Smooth muscle cell (in vitro differentiated cells): ENCODE measurements around the gene NETO2. TPM values are rescaled to one million over a fixed set of nuclear protein-coding genes. Genes with fewer than 3 reads are reported as not detected.
"Not testable (repeated sequence)": the region's sequence is repeated elsewhere in the genome, so short reads cannot be mapped to it uniquely, and the experiment has no call there.

ENCODE experiments used
- DNase-seq: peaks from one replicate; lab custom pipeline; 2025; ENCODE audit not compliant: unreplicated experiment; lab: John Stamatoyannopoulos, UW
- H2AFZ ChIP-seq: fragments of 200-600 bp; sonication (generic); 2 replicates; pipeline ENCODE4 v1.6.0; 2016; ENCODE audit warnings: antibody characterized with exemption, low read depth, mild to moderate bottlenecking
- H3F3A ChIP-seq: fragments of 200-600 bp; sonication (generic); 2 replicates; pipeline ENCODE4 v1.6.0; 2017; ENCODE audit warnings: antibody characterized with exemption, low read depth
- H3K27ac ChIP-seq: fragments of 200-600 bp; sonication (generic); 2 replicates; pipeline ENCODE4 v1.5.1; 2016; ENCODE audit warnings: low read depth, mild to moderate bottlenecking
- H3K27me3 ChIP-seq: fragments of 200-600 bp; sonication (generic); 2 replicates; pipeline ENCODE4 v1.6.1; 2016; ENCODE audit warnings: low read depth, mild to moderate bottlenecking
- H3K36me3 ChIP-seq: fragments of 200-600 bp; sonication (generic); 2 replicates; pipeline ENCODE4 v1.5.1; 2016; ENCODE audit warnings: low read depth
- H3K4me1 ChIP-seq: fragments of 200-600 bp; sonication (generic); 2 replicates; pipeline ENCODE4 v1.5.1; 2016; ENCODE audit warnings: low read depth
- H3K4me2 ChIP-seq: fragments of 200-600 bp; sonication (generic); 2 replicates; pipeline ENCODE4 v1.6.0; 2016; ENCODE audit warnings: mild to moderate bottlenecking
- H3K4me3 ChIP-seq: fragments of 200-600 bp; sonication (generic); 2 replicates; pipeline ENCODE4 v1.5.1; 2016; ENCODE audit warnings: mild to moderate bottlenecking
- H3K79me2 ChIP-seq: fragments of 200-600 bp; sonication (generic); 2 replicates; pipeline ENCODE4 v1.6.0; 2016; ENCODE audit warnings: low read depth, mild to moderate bottlenecking
- H3K9ac ChIP-seq: fragments of 200-600 bp; sonication (generic); 2 replicates; pipeline ENCODE4 v1.6.0; 2016; ENCODE audit warnings: low read depth
- H3K9me3 ChIP-seq: fragments of 200-600 bp; sonication (generic); replicated peaks from 2 replicates; pipeline ENCODE4 v1.5.1; 2016; ENCODE audit warnings: low read depth
- H4K20me1 ChIP-seq: fragments of 200-600 bp; sonication (generic); 2 replicates; pipeline ENCODE4 v1.6.0; 2016; ENCODE audit warnings: low read depth
- WGBS: methylation state at CpG from one replicate; pipeline ENCODE4 v1.1.7; 2016; ENCODE audit warnings: low lambda C conversion rate; 5-methylcytosine and 5-hydroxymethylcytosine counted together
- polyA plus RNA-seq: library from polyadenylated mRNA; unstranded; fragments of >200 nt; fragmentation: Nextera tagmentation; extraction: Ambion mirVana; gene quantifications from 2 replicates; pipeline ENCODE4 v1.2.1, GENCODE V29; 2016
- total RNA-seq: library from RNA; depleted of rRNA; stranded (reverse); fragments of >200 nt; gene quantifications from 2 replicates; pipeline ENCODE4 v1.2.3, GENCODE V29; 2014
- TF ChIP-seq, protein P1 (sequence below): fragments of 200-600 bp; sonication (generic); IDR thresholded peaks from 2 replicates; pipeline ENCODE4 v1.5.1; 2017; ENCODE audit warnings: borderline replicate concordance, mild to moderate bottlenecking, antibody characterized with exemption; ENCODE audit not compliant: insufficient read depth, poor library complexity, severe bottlenecking

NETO2 gene, protein sequence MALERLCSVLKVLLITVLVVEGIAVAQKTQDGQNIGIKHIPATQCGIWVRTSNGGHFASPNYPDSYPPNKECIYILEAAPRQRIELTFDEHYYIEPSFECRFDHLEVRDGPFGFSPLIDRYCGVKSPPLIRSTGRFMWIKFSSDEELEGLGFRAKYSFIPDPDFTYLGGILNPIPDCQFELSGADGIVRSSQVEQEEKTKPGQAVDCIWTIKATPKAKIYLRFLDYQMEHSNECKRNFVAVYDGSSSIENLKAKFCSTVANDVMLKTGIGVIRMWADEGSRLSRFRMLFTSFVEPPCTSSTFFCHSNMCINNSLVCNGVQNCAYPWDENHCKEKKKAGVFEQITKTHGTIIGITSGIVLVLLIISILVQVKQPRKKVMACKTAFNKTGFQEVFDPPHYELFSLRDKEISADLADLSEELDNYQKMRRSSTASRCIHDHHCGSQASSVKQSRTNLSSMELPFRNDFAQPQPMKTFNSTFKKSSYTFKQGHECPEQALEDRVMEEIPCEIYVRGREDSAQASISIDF
- 20.4 and 23.5 TPM in 2 replicates for total RNA-seq
- 8.1 and 12.7 TPM in 2 replicates for polyA plus RNA-seq

DNA sequence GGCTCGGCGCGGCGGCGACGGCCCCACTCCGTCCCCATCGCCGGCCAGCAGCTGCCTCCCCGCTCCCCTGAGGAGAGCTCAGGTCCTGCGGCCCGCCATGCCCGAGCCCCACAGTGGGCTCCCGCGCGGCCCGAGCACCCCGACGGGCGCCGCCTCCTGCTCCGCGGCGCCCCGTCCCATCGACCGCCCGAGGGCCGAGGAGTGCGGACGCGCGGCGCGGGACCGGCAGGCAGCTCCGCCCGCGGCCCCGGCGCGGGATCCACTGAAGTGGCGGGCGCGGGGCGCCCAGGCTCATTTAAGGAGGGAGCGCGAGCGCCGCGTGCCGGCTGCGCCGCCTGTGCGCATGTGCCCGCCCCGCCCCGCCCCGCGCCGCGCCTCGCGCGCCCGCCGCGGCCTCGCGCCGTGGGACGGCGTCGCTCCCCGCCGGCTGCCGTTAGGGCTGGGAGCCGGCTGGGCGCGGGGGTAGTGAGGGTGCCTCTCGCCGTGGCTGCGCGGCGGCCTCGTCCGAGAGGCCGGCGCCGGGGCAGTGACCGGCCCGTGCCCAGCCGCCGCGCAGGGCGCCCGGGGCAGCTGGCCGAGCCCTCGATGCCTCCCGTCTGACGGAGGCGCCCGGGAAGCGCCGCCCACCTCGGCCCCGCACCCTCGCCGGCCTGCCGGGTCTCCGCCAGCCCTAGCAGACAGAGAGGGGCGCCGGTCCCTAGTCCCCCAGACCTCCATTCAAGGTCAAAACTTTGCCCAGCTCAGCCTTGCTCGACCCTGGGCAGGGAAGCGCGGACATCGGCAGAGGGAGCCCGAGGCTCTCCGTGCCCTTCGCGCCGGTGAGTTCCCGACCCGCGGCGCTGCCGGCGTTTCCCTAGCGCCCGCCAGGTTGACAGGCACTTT is at the start of gene NETO2:
Gene NETO2, minus strand, starts transcription at position 269 of the 882 bp plus-strand sequence. CDS start 333 bp downstream, outside the sequence.
- no peaks in the 10 kb centered on the region for H3F3A ChIP-seq
- H3K4me2 ChIP-seq = peak within 1 kb of the TSS; percentile 90
- H3K4me1 ChIP-seq = peaks cover 13% of the 10 kb centered on the region
- H2AFZ ChIP-seq = peak within 1 kb of the TSS; percentile 85
- H3K27me3 ChIP-seq = no peaks in the 10 kb centered on the region
- no peaks in the 10 kb centered on the region for H3K36me3 ChIP-seq
- H4K20me1 ChIP-seq = no peaks in the 10 kb centered on the region
- H3K9me3 ChIP-seq = no peaks in the 10 kb centered on the region
- TF ChIP-seq, protein P1, sequence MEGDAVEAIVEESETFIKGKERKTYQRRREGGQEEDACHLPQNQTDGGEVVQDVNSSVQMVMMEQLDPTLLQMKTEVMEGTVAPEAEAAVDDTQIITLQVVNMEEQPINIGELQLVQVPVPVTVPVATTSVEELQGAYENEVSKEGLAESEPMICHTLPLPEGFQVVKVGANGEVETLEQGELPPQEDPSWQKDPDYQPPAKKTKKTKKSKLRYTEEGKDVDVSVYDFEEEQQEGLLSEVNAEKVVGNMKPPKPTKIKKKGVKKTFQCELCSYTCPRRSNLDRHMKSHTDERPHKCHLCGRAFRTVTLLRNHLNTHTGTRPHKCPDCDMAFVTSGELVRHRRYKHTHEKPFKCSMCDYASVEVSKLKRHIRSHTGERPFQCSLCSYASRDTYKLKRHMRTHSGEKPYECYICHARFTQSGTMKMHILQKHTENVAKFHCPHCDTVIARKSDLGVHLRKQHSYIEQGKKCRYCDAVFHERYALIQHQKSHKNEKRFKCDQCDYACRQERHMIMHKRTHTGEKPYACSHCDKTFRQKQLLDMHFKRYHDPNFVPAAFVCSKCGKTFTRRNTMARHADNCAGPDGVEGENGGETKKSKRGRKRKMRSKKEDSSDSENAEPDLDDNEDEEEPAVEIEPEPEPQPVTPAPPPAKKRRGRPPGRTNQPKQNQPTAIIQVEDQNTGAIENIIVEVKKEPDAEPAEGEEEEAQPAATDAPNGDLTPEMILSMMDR = peak; percentile 38
- peak within 1 kb of the TSS; percentile 60 for H3K4me3 ChIP-seq
- H3K79me2 ChIP-seq = no peaks in the 10 kb centered on the region
- no peak within 1 kb of the TSS for H3K27ac ChIP-seq
- under 1% methylated on average over 70 of the region's 130 CpGs for WGBS
- no peak for DNase-seq
- peak within 1 kb of the TSS; percentile 29 for H3K9ac ChIP-seq

DNA sequence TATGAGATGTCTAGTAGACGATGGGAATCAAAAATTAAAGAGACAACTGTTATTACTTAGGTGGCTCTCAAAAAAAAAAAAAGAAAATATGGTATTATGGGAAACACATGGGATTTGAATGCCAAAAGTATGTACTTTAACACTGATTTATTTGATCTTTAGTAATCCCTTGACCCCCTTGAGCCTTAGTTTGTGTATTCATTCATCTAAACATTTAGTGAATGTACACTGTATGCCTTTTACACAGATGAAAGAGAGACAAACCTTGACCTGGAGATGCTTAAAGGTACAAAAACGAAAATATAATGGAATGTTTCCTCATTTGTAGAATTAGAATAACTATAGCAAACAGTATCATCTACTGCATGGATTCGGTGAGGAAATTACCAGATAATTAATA is 38.6 kb upstream of the NETO2 start:
- Histone ChIP-seq H3K9me3 (no peaks in the 10 kb centered on the region), H3K4me2 (no peak overlapping the region), H3K79me2 (no peaks in the 10 kb centered on the region), H3K36me3 (no peaks in the 10 kb centered on the region), H3F3A (no peaks in the 10 kb centered on the region), H3K9ac (no peak overlapping the region), H3K4me1 (no peaks in the 10 kb centered on the region), H3K4me3 (no peak overlapping the region), H2AFZ (no peak overlapping the region), H4K20me1 (no peaks in the 10 kb centered on the region), H3K27ac (no peak overlapping the region), H3K27me3 (no peaks in the 10 kb centered on the region)
- TF ChIP-seq, protein P1 = no peak
- 99% methylated on average over 3 of the region's 3 CpGs for WGBS
- DNase-seq = no peak

DNA sequence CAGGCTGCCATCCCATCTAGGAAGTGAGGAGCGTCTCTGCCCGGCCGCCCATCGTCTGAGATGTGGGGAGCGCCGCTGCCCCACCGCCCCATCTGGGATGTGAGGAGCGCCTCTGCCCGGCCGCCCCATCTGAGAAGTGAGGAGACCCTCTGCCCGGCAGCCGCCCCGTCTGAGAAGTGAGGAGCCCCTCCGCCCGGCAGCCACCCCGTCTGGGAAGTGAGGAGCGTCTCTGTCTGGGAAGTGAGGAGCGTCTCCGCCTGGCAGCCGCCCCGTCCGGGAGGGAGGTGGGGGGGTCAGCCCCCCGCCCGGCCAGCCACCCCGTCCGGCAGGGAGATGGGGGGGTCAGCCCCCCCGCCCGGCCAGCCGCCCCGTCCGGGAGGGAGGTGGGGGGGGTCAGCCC is 37.3 kb upstream of the NETO2 start:
- H3K9me3 ChIP-seq, H3K27ac ChIP-seq, H3F3A ChIP-seq, H2AFZ ChIP-seq, H3K4me2 ChIP-seq, H3K4me3 ChIP-seq, H3K79me2 ChIP-seq, H3K9ac ChIP-seq, DNase-seq, H3K36me3 ChIP-seq, H4K20me1 ChIP-seq, H3K27me3 ChIP-seq, H3K4me1 ChIP-seq: not testable (repeated sequence)
- WGBS = 100% methylated on average over 13 of the region's 31 CpGs

DNA sequence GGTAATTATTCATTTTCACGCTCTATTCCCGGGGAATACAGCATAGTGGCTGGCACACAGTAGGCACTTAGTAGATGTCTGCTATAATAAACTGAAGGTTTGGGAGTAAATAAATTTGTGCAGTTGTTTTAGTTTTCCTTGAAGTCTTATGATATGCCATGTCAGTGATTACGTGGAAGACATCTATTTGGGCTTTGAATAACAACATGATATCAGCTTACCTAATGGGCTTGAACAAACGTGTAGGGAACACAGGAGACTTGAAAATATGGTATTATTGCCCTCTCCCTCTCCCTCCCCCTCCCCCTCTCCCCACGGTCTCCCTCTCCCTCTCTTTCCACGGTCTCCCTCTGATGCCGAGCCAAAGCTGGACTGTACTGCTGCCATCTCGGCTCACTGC is 36.3 kb upstream of the NETO2 start:
- Histone ChIP-seq H2AFZ (no peak overlapping the region), H3K27me3 (no peaks in the 10 kb centered on the region), H3K4me1 (no peaks in the 10 kb centered on the region), H3K4me3 (no peak overlapping the region), H3F3A (no peaks in the 10 kb centered on the region), H3K9ac (no peak overlapping the region), H4K20me1 (no peaks in the 10 kb centered on the region), H3K79me2 (no peaks in the 10 kb centered on the region), H3K9me3 (no peaks in the 10 kb centered on the region), H3K27ac (no peak overlapping the region), H3K4me2 (no peak overlapping the region), H3K36me3 (no peaks in the 10 kb centered on the region)
- DNase-seq = no peak
- TF ChIP-seq, protein P1 = no peak
- WGBS = 95% methylated on average over 6 of the region's 8 CpGs
